Activated CD4-positive, alpha-beta T cell treated with anti-CD3 and anti-CD28 coated beads, Interleukin-2, amount 50 U/mL, for 4 hours (primary cell): ENCODE measurements around the gene SOCS7.

Experiments used
- DNase-seq, 2 experiments: peaks; one replicate each; pipeline ENCODE4 v3.0.0-alpha.2; 2020

Gene SOCS7

GRCh38 chr17:38369124-38369886, 17.7 kb downstream of the SOCS7 start:
- no peak for DNase-seq

GRCh38 chr17:38379448-38379847, 27.8 kb downstream of the SOCS7 start:
- DNase-seq: no peak

GRCh38 chr17:38395090-38395489, 43.4 kb downstream of the SOCS7 start:
- DNase-seq: no peak

GRCh38 chr17:38397227-38397626, 45.6 kb downstream of the SOCS7 start:
- DNase-seq: no peak

GRCh38 chr17:38400286-38400685, 48.6 kb downstream of the SOCS7 start:
- no peak for DNase-seq

GRCh38 chr17:38401459-38401858, 49.8 kb downstream of the SOCS7 start:
- no peak for DNase-seq

- DNase-seq: no peak
These were observed 51.3 kb downstream of the SOCS7 start for GRCh38 chr17:38402897-38403296.

- no peak for DNase-seq
These were observed 51.8 kb downstream of the SOCS7 start for GRCh38 chr17:38403491-38403890.

GRCh38 chr17:38404174-38404943, 52.7 kb downstream of the SOCS7 start:
- DNase-seq: no peak

GRCh38 chr17:38405654-38406053, 54.0 kb downstream of the SOCS7 start:
- DNase-seq: no peak

GRCh38 chr17:38410201-38410600, 58.6 kb downstream of the SOCS7 start:
- DNase-seq: no peak

GRCh38 chr17:38415250-38416194, 63.9 kb downstream of the SOCS7 start:
- DNase-seq: no peak

GRCh38 chr17:38416840-38417209, 65.2 kb downstream of the SOCS7 start:
- no peak for DNase-seq

- DNase-seq: no peak
These were observed 65.7 kb downstream of the SOCS7 start for GRCh38 chr17:38417210-38417951.

GRCh38 chr17:38418062-38418692, 66.5 kb downstream of the SOCS7 start:
- DNase-seq: no peak

- no peak for DNase-seq
These were observed 67.3 kb downstream of the SOCS7 start for GRCh38 chr17:38418693-38419507.

- no peak for DNase-seq
These were observed 67.9 kb downstream of the SOCS7 start for GRCh38 chr17:38419508-38419981.

GRCh38 chr17:38420518-38420917, 68.9 kb downstream of the SOCS7 start:
- DNase-seq: no peak

- DNase-seq: no peak
These were observed 69.7 kb downstream of the SOCS7 start for GRCh38 chr17:38421171-38421841.
